ENCODE measurements around the gene PPP3CA. TPM values are rescaled to one million over a fixed set of nuclear protein-coding genes. Genes with fewer than 3 reads are reported as not detected.
A peak's percentile ranks its signal among the peaks of the same experiment; 100 is the strongest.

Gene PPP3CA
- total and polyA plus RNA-seq, 2 of the 8 experiments (the other 6 are each of a cell fraction or from before 2014, with no cell fraction given): 7.9 to 35.0 TPM

DNA sequence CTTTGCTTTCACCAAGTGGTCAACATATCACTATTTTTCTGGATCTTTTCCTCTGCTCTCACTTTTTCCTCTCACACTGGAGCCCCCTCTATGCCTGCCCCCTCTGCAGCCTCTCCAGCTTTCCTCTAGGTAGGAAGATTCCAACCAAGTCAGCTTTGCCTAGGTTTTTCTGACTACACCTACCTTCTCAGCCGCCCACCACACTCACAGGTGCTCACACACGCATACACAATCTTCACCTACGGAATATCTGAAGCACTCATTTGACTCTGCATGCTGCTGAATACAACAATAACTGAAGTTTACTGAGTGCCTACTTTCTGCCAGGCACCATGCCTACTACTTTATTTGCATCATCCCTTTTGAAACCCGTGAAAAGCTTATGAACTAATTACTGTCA, 328.0 kb downstream of the PPP3CA start:
- H2BK15ac ChIP-seq (ENCODE audit: low read length): no peak overlapping the region
- H2AFZ ChIP-seq (ENCODE audit: low read length): no peak overlapping the region
- H3K9me3 ChIP-seq (ENCODE audit: insufficient read depth in 2 of 2, low read depth in 1 of 2, low read length in 1 of 2): no peaks in the 10 kb centered on the region
- peak overlapping the region; percentile 87; the same call in 1 of the 2 replicates for H2BK12ac ChIP-seq (ENCODE audit: low read depth, low read length)
- peaks cover 0 to 11% (median 4%) of the 10 kb centered on the region in 4 experiments; a peak in 3 of 7 replicates for H3K4me1 ChIP-seq (replicated peaks in 1 of 4; ENCODE audit: control insufficient read depth in 3 of 4, insufficient read depth in 4 of 4, low read length in 3 of 4)
- FAIRE-seq (no peak), DNase-seq (ENCODE audit: low read depth in 1 of 2, low spot score in 2 of 2) (no peak)
- H2BK20ac ChIP-seq (ENCODE audit: low read length): peak overlapping the region; percentile 86; the same call in 1 of the 2 replicates
- CTCF ChIA-PET (ENCODE audit: partially characterized antibody): interaction anchor here (1.4 to 1.7 kb wide), 2 partner anchors 12 to 15 kb away, joined by 4 to 6 read pairs; no protein-coding TSS in a partner anchor
- no peak overlapping the region for H3K9ac ChIP-seq (replicated peaks in 1 of 4; ENCODE audit: extremely low read depth in 1 of 4, low read depth in 3 of 4, low read length in 3 of 4)
- no peak overlapping the region for H4K8ac ChIP-seq (ENCODE audit: extremely low read depth, insufficient read depth, low read length)
- peak overlapping the region; percentile 93 for H2BK5ac ChIP-seq (ENCODE audit: low read depth, low read length)
- no peak for TF ChIP-seq JUN (IDR thresholded peaks at IDR 0.05; ENCODE audit: low read depth, low read length)
- H3K4ac ChIP-seq (replicated peaks; ENCODE audit: insufficient read length, low read depth, low read length): no peak overlapping the region
- H3K36me3 ChIP-seq (ENCODE audit: control insufficient read depth in 2 of 4, insufficient read depth in 4 of 4, low read length in 3 of 4): no peaks in the 10 kb centered on the region
- H4K20me1 ChIP-seq (replicated peaks in 1 of 2; ENCODE audit: control insufficient read depth in 1 of 2, insufficient read depth in 2 of 2, low read length in 2 of 2): no peaks in the 10 kb centered on the region
- H3K23ac ChIP-seq (ENCODE audit: insufficient read length): no peak overlapping the region
- no peaks in the 10 kb centered on the region for H3K23me2 ChIP-seq (ENCODE audit: low read depth, low read length)
- no peaks in the 10 kb centered on the region for H3K79me1 ChIP-seq (ENCODE audit: low read depth, low read length)
- peak overlapping the region; percentile 77 for H4K91ac ChIP-seq (replicated peaks; ENCODE audit: insufficient read length, low read length)
- H3K18ac ChIP-seq (ENCODE audit: extremely low read depth, low read length): no peak overlapping the region; the same call in 1 of the 2 replicates
- no peak overlapping the region for H3K56ac ChIP-seq (replicated peaks; ENCODE audit: insufficient read length, low read depth, low read length)
- H3K4me3 ChIP-seq (ENCODE audit: extremely low read depth in 1 of 4, insufficient read depth in 2 of 4, low read depth in 3 of 4, low read length in 4 of 4): no peak overlapping the region
- H2AK5ac ChIP-seq (ENCODE audit: low read depth, low read length): peak overlapping the region; percentile 70
- no peaks in the 10 kb centered on the region for H3K27me3 ChIP-seq (replicated peaks in 1 of 4; ENCODE audit: control insufficient read depth in 3 of 4, extremely low read depth in 1 of 4, insufficient read depth in 3 of 4, low read length in 3 of 4)
- no peaks in the 10 kb centered on the region for H3K79me2 ChIP-seq (ENCODE audit: control insufficient read depth in 1 of 2, insufficient read depth in 2 of 2, low read length in 2 of 2)
- H3K27ac ChIP-seq (ENCODE audit: low read depth, low read length): 0 out of 2 replicates have a peak overlapping the region, but pooled peaks have one; percentile 17
- POLR2A ChIA-PET (ENCODE audit: partially characterized antibody): no interaction called here
- no peak overlapping the region for H4K5ac ChIP-seq (ENCODE audit: insufficient read length, low read depth, low read length)
- no peak overlapping the region for H3K4me2 ChIP-seq (ENCODE audit: insufficient read depth in 1 of 2, low read depth in 2 of 2, low read length in 2 of 2)
- 85% methylated on average over 4 of the region's 4 CpGs; no CpG with 5 or more reads in 1 of the 2 experiments for WGBS, 2 experiments (ENCODE audit: extremely low coverage in 1 of 2, insufficient coverage in 1 of 2, insufficient read length in 1 of 2, insufficient replicate concordance in 2 of 2, low coverage in 1 of 2, low lambda C conversion rate in 2 of 2, missing lambda C conversion rate in 1 of 2)
- no peak overlapping the region for H3K14ac ChIP-seq (ENCODE audit: insufficient read length)
- peak overlapping the region; percentile 3 for H2BK120ac ChIP-seq (replicated peaks; ENCODE audit: low read depth, low read length)

Measured in H1 (cell line).